Kidney (tissue), 14 donors: ENCODE data around the gene EEIG1. TPM values are rescaled to one million over a fixed set of nuclear protein-coding genes. Genes with fewer than 3 reads are reported as not detected.

Source experiments
- DNase-seq, 5 donors: peaks; one replicate each; pipeline ENCODE4 v3.0.0-alpha.2; 2013 to 2020
- FAIRE-seq: peaks from 2 replicates; lab custom pipeline; 2012; peaks lifted over from hg19 to GRCh38; lab: Jason Lieb, UNC
- H3K27ac ChIP-seq, 2 donors: one replicate each; pipeline ENCODE4 v1.7.0; 2013; ENCODE audit warnings: low read depth in 2 of 2, low read length in 2 of 2, inconsistent platforms in 1 of 2
- H3K27me3 ChIP-seq: one replicate; pipeline ENCODE4 v1.7.1; 2013; ENCODE audit warnings: low read length, inconsistent platforms; ENCODE audit not compliant: control insufficient read depth, insufficient read depth
- H3K36me3 ChIP-seq, 3 donors: one replicate each; pipeline versions ENCODE4 v1.7.0 to v1.7.1; 2013; ENCODE audit warnings: low read length in 3 of 3, control low read depth in 1 of 3, inconsistent platforms in 1 of 3; ENCODE audit not compliant: insufficient read depth in 3 of 3, control insufficient read depth in 2 of 3
- H3K4me1 ChIP-seq, 3 donors: one replicate each; pipeline versions ENCODE4 v1.7.0 to v1.7.1; 2013; ENCODE audit warnings: low read length in 3 of 3, inconsistent platforms in 1 of 3, low read depth in 1 of 3; ENCODE audit not compliant: control insufficient read depth in 2 of 3, insufficient read depth in 2 of 3
- H3K4me3 ChIP-seq, 3 donors: one replicate each; pipeline versions ENCODE4 v1.7.0 to v1.8.1; 2013; ENCODE audit warnings: low read length in 3 of 3, control low read depth in 1 of 3, inconsistent platforms in 1 of 3
- H3K9ac ChIP-seq, 3 donors: one replicate each; pipeline versions ENCODE4 v1.7.0 to v1.7.1; 2013; ENCODE audit warnings: low read length in 3 of 3, control low read depth in 1 of 3, inconsistent platforms in 1 of 3
- H3K9me3 ChIP-seq, 3 donors: one replicate each; pipeline versions ENCODE4 v1.7.0 to v1.7.1; 2013; ENCODE audit warnings: low read length in 3 of 3, control low read depth in 1 of 3, inconsistent platforms in 1 of 3; ENCODE audit not compliant: control insufficient read depth in 2 of 3, insufficient read depth in 1 of 3
- CTCF ChIP-seq: IDR thresholded peaks from 3 replicates; pipeline ENCODE4 v1.5.1; 2012; ENCODE audit warnings: mild to moderate bottlenecking, moderate library complexity, borderline replicate concordance; ENCODE audit not compliant: insufficient read depth; ENCODE audit errors: extremely low read depth
- intact Hi-C: fragments of 100-400 bp; cut with DNase I; formaldehyde crosslinking; loops from one replicate; pipeline ENCODE4 v1.11.1; 2022
- polyA plus RNA-seq: library from polyadenylated mRNA; stranded (reverse); fragments of 350-450 nt; fragmentation: Illumina TruSeq; extraction: RNeasy Lipid Tissue Mini Kit (QIAGEN cat#74804); gene quantifications from one replicate; pipeline ENCODE4 v1.2.3, GENCODE V29; 2014; ENCODE audit warnings: low read depth, low replicate concordance; ENCODE audit not compliant: insufficient read depth
- total RNA-seq: library from RNA; stranded (reverse); fragmentation: NEBNext Ultra II Directional; extraction: Animal tissue kit (Norgen Biotek cat#: 25700); gene quantifications from one replicate; pipeline ENCODE4 v1.2.1, GENCODE V29; 2021
- donor health status: control.
- donor health status: control.
- donor health status: control.
- donor health status: control.
- donor health status: control.
- donor health status: DM: yes; HTN: yes; CAD: no.
- donor health status: Normal renal cell carcinoma (clear cell type).

The EEIG1 gene
- total and polyA plus RNA-seq, 2 donors from 2014 or later: 34.3 to 75.9 TPM

DNA sequence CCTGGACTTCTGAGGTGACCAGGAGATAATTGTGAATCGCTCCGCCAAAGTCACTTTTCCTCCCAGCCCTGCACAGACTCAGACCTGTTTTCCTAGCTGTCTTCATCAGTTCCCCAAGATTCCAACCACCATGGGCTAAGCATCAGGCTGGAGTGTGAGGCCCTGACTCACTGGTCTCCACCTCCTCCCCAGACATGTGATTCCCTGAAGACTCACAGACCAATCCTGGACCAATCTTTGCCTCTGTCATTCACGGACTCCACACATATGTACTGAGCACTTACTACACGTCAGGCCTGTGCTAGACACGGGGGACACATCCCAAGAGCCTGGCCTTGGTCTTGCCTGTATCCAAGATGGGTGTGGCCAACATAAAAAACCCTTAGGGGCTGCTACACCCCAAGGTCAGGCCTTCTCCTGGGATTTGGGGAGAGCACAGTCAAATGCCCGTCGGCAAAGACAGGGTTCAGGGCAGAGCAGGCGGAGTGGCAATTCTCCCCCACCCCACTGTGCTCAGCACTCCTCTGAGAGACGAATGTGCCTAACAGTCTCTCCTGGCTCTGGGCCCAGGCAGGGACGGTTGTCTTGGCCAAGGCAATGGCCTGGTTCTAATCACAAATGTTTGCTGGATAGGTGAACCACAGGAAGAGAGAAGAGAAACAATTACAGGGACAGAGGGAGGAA lies 11.9 kb downstream of the EEIG1 start:
- Histone ChIP-seq H3K4me3 (no peak overlapping the region), H3K4me1 (peaks cover 0 to 87% (median 79%) of the 10 kb centered on the region in 3 donors), H3K27me3 (no peaks in the 10 kb centered on the region), H3K27ac (peak overlapping the region; percentile 63 to 92), H3K36me3 (no peaks in the 10 kb centered on the region), H3K9me3 (no peaks in the 10 kb centered on the region), H3K9ac (peak overlapping the region in 2 of 3 donors; percentile 15 to 21)
- peak in 1 of 5 donors; percentile 86 for DNase-seq
- intact Hi-C loops: no loop called here
- TF ChIP-seq CTCF: no peak
- no peak for FAIRE-seq

DNA sequence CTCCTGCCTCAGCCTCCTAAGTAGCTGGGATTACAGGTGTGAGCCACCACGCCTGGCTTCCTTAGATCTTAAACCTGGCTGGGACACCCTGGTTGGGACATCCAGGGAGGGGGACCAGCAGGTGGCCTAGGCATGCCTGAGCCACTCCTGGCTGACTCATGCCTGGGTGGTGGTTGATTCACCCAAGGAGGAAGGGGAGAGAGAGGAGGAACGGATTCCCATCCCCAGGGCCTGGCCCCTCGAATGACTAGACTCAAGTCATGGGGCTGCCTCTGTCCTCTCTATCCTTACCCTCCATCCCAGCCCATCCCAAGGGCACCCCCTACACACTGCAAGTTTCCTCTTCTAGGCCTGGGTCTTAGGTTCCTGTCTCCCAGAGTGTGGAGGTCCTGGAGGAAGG lies 12.7 kb downstream of the EEIG1 start:
- FAIRE-seq (no peak), DNase-seq (peak in 1 of 5 donors; percentile 76)
- TF ChIP-seq CTCF: no peak
- no peak overlapping the region for H3K4me3 ChIP-seq
- H3K27me3 ChIP-seq: no peaks in the 10 kb centered on the region
- H3K36me3 ChIP-seq: no peaks in the 10 kb centered on the region
- intact Hi-C loops: no loop called here
- peak overlapping the region; percentile 63 to 92 for H3K27ac ChIP-seq
- H3K9ac ChIP-seq: peak overlapping the region in 1 of 3 donors; percentile 34
- peaks cover 0 to 87% (median 79%) of the 10 kb centered on the region in 3 donors for H3K4me1 ChIP-seq
- H3K9me3 ChIP-seq: no peaks in the 10 kb centered on the region

DNA sequence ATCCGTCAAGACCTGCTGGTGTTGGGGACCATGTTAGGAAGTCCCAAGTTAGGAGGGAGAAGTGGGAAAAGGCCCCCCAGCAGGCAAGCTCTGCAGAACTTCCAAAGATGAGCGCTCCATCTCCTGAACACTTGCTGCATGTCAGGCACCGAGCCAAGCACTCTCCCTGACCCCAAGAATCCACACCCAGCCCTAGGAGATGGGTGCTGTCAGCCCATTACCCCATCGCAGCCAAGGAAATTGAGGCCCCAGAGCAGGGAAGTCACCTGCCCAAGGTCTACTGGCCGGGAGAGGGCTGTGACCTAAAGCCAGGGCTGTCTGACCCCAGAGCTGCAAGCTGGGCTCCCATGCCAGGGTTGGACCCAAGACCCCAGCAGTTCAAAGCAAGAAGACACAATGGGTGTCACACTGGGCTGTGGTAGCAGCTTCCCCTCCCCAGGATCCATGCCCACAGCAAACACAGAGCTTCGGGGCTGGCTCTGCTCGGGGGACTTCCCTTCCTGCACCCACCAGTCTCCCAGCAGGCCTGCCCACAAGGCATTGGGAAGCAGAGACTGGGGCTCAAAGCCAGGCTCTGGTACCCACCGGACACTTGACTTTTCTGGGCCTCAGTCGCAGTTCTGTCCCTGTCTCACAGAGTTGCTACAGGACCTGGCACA lies 13.5 kb downstream of the EEIG1 start:
- H3K27ac ChIP-seq: peak overlapping the region; percentile 53 to 92
- FAIRE-seq: no peak
- intact Hi-C loops: no loop called here
- no peak overlapping the region for H3K9ac ChIP-seq
- H3K27me3 ChIP-seq: no peaks in the 10 kb centered on the region
- no peaks in the 10 kb centered on the region for H3K9me3 ChIP-seq
- peak in 1 of 5 donors; percentile 70 for DNase-seq
- no peak for TF ChIP-seq CTCF
- H3K4me1 ChIP-seq: peaks cover 0 to 83% (median 75%) of the 10 kb centered on the region in 3 donors
- H3K4me3 ChIP-seq: no peak overlapping the region
- H3K36me3 ChIP-seq: no peaks in the 10 kb centered on the region
